ENCODE data around the gene AKT1.
"Not testable (repeated sequence)": the region's sequence is repeated elsewhere in the genome, so short reads cannot be mapped to it uniquely, and the experiment has no call there.

Gene AKT1

GRCh38 chr14:104794993-104795780 lies at the start of gene AKT1:
Gene AKT1, minus strand, starts transcription at chr14:104795748. Its CDS starts 3,105 bp downstream, at chr14:104792643.
- DNase-seq (ENCODE audit: low read depth): peak; percentile 9

- DNase-seq (ENCODE audit: low read depth): no peak
Measured at GRCh38 chr14:104845033-104845666, 49.6 kb upstream of the AKT1 start.

- DNase-seq (ENCODE audit: low read depth): no peak
Measured at GRCh38 chr14:104844306-104845032, 48.9 kb upstream of the AKT1 start.

GRCh38 chr14:104843442-104844305 lies 48.1 kb upstream of the AKT1 start:
- DNase-seq (ENCODE audit: low read depth): no peak

GRCh38 chr14:104843006-104843405 lies 47.5 kb upstream of the AKT1 start:
- no peak for DNase-seq (ENCODE audit: low read depth)

GRCh38 chr14:104841730-104842129 lies 46.2 kb upstream of the AKT1 start:
- no peak for DNase-seq (ENCODE audit: low read depth)

GRCh38 chr14:104836171-104836935 lies 40.8 kb upstream of the AKT1 start:
- DNase-seq (ENCODE audit: low read depth): not testable (repeated sequence)

GRCh38 chr14:104830781-104831180 lies 35.2 kb upstream of the AKT1 start:
- no peak for DNase-seq (ENCODE audit: low read depth)

GRCh38 chr14:104827177-104828055 lies 31.9 kb upstream of the AKT1 start:
- DNase-seq (ENCODE audit: low read depth): peak; percentile 31

- DNase-seq (ENCODE audit: low read depth): no peak
Measured at GRCh38 chr14:104826861-104827176, 31.3 kb upstream of the AKT1 start.

GRCh38 chr14:104826189-104826860 lies 30.8 kb upstream of the AKT1 start:
- peak; percentile 48 for DNase-seq (ENCODE audit: low read depth)

GRCh38 chr14:104824353-104824997 lies 28.9 kb upstream of the AKT1 start:
- DNase-seq (ENCODE audit: low read depth): no peak

- no peak for DNase-seq (ENCODE audit: low read depth)
Measured at GRCh38 chr14:104822821-104823615, 27.5 kb upstream of the AKT1 start.

GRCh38 chr14:104821971-104822608 lies 26.5 kb upstream of the AKT1 start:
- DNase-seq (ENCODE audit: low read depth): no peak

- DNase-seq (ENCODE audit: low read depth): no peak
Measured at GRCh38 chr14:104821229-104821945, 25.8 kb upstream of the AKT1 start.

- DNase-seq (ENCODE audit: low read depth): peak; percentile 71
Measured at GRCh38 chr14:104820669-104821228, 25.2 kb upstream of the AKT1 start.

GRCh38 chr14:104819361-104819781 lies 23.8 kb upstream of the AKT1 start:
- DNase-seq (ENCODE audit: low read depth): no peak
